Hematopoietic multipotent progenitor cell treated with erythropoietin and hydrocortisone succinate and interleukin-3 and kit ligand, for 17 days (in vitro differentiated cells): ENCODE results near the gene PRICKLE1.
"Not testable (repeated sequence)": the region's sequence is repeated elsewhere in the genome, so short reads cannot be mapped to it uniquely, and the experiment has no call there.

Experiments used
- DNase-seq: peaks from one replicate; pipeline ENCODE4 v3.0.0-alpha.2; 2015; ENCODE audit warnings: low spot score

Gene PRICKLE1

DNA sequence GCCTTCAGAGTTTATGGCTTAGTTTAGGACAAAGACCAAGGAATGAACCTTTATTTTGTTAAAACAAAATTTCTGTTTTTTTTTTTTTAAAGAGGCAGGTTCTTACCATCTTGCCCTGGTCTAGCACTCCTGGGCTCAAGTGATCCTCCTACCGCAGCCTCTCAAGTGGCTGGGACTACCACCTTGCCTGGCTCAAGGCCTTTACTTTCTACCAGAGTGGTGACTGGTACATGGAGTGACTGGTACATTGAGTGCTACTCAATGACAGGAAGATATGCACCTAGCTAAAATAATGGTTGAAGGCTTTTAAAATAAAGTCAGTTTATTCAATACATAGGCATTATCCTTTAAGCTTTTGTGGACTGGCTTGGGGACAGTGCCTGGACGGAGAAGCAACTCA is 32.6 kb downstream of the PRICKLE1 start:
- no peak for DNase-seq

DNA sequence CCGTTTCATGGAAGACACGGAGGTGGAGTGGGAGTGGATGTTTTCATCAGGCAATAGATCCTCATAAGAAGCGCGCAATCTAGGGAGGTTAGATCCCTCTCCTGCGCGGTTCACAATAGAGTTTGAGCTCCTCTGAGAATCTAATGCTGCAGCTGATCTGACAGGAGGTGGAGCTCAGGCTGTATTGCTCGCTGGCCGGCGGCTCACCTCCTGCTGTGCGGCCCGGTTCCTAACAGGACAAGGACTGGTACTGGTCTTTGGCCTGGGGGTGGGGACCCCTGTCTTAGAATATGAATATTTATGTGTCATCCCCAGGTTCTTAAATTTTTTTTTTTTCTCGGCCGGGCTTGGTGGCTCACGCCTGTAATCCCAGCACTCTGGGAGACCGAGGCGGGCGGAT is 36.7 kb downstream of the PRICKLE1 start:
- no peak for DNase-seq

DNA sequence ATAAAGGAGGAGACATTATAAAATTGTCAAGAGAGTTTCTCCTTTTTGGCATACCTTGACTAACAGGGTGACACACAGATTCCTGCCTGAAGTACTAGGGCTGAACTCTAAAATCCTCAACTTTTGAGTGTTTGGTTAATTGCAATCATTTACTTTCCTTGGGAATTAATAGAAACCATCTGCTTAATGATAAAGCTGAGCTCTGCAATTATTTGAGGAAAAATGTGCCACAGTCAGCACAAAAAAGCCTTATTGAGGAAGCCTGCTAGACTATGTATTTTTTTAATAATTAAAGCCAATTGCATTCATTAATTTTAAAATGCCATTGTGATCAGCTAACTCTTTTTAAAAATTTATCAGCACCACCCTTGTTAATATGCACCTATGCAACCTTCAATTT is 38.7 kb downstream of the PRICKLE1 start:
- no peak for DNase-seq

DNA sequence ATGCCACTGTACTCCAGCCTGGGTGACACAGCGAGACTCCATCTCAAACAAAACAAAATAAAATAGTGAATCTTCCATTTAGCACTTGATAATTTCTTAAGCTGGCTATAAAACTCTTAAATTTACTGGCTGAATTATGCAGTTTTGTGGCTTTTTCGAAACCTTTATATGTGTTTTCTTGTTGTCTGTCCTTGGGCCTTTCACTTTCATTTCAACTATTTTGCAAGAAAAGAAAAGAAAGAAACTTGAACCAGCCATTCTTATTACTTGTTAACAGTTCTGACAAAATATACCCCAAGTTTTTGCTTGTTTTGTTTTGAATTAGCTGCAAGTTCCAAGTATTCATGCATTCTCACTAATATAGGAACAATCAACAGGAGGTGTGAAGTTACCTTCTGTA is 42.8 kb downstream of the PRICKLE1 start:
- DNase-seq: no peak

DNA sequence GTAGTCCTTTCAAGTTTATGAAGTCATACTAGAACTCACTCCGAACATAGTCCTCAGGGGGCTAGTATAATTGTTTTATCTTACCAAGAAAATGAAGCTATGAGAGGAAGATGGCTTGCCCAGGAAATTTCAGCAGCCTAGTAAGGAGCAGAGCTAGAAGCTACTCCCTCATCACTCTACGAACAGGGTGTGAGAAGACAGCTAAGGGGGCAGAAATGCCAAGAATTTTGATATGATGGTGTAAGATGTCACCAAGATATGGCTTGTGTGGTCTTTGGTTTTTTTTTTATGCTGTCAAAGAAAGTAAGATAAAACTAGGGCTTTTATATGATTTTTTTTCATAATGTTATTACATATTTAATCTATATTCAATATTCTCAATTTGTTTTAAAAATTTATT is 47.6 kb downstream of the PRICKLE1 start:
- DNase-seq: no peak

DNA sequence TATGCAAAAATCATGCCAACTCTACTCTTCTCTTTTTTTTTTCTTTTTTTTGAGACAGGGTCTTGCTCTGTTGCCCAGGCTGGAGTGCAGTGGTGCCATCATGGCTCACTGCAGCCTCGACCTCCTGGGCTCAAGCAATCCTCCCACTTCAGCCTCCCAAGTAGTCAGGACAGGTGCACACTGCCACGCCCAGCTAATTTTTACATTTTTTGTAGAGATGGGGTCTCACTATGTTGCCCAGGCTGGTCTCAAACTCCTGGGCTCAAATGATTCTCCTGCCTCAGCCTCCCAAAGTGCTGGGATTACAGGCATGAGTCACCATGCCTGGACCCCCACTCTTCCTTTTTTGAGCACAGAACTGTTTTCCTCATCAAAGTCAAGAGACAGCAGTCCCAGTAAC is 48.2 kb downstream of the PRICKLE1 start:
- not testable (repeated sequence) for DNase-seq

DNA sequence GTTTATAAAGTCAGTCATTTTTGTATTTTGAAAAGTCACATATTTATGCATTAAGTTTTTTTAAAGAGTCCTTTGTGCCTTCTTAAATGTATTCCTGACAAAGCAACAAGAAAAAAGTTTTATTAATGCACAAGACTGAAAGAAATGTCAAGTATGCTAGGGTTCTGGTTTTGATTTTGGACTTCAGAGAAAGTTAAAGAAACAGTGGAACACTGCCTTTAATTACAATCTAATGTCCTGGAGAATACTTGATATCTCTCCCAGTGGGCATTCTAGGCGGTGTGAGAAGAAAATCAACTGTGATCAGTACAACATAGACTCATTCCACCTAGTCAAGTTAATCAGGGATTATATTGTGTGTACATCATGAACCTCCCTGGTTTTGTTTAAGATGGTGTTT is 49.9 kb downstream of the PRICKLE1 start:
- DNase-seq: no peak

DNA sequence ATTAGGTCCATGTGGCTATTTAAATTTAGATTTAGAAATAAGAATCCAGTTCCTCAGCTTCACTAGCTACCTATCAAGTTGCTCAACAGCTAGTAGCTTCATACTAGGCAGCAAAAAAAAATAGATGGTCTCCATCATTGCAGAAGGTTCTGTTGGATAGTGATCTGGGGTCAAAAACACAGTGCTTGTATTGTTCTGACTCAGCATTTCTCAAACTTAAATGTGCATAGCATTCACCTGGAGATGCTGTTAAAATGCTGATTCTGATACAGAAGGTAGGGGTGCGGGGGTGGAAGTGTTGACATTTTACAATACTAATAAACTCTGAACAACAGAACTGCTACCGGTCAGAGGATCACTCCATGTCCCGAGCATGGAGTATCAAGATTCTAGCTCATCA is 51.3 kb downstream of the PRICKLE1 start:
- DNase-seq: no peak

DNA sequence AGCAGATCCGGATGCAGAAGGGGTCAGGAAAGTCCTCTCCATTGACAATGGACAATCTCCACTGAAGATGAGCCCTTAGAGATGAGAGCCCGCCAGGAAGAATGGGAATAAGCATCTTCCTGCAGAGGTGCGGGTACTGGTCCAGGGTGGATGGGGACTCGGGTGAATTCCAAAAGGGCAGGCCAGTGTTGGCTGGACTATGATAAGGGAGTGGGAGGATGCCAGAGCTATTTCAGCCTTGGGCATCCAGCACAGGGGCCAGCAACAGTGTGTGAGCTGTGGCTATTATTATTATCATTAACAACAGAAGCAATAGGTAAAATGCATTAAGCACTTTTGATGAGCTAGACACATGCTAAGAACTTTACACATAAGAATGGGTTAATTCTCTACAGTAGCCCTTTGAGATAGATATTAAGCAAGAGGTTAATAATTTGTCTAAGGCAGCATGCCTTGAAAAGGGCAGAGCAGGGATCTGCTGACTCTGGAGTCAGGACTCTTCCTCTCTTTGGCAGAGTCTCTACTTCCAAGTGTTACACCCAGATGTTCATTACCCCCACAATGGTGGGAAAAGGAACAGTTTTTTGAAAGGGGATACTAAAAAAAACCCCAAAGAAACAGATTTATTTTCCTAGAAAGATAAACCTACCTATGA is 55.2 kb downstream of the PRICKLE1 start:
- no peak for DNase-seq

DNA sequence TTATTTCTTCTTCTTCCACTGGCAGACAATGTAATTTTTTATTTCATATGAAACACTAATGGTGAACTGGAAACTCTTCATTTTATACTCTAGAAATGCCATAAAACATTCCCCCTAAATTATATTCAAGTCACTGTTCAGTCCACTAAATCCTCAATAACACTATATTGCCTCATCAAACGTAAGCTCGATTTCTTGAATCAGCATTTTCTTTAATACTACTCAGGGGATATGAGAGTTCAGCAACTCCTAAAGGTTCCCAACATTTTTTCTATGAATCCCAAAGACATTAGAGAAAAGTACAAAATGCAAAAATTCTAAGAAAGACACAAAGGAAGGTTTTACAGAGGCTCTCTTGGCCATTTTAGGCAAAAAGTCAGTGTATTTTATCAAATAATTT is 59.3 kb downstream of the PRICKLE1 start:
- no peak for DNase-seq

DNA sequence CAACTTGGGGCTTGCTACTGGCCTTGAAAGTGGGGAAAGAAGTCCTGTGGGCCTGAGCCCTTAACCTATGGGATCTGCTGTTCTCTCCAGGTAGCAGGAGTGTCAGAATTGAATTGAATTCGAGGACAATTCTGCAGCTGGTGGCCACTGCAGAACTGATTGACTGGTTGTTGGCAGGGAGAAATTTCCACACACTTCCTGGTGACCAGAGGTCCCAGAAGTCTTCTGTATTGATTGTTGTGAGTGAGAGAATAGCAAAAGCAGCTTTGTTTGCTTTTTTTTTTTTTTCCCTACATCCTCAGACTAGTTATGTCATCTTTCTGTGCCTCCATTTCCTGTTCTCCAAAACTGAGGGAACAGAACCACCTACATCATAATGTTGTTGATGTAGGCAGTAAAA is 64.1 kb downstream of the PRICKLE1 start:
- no peak for DNase-seq

DNA sequence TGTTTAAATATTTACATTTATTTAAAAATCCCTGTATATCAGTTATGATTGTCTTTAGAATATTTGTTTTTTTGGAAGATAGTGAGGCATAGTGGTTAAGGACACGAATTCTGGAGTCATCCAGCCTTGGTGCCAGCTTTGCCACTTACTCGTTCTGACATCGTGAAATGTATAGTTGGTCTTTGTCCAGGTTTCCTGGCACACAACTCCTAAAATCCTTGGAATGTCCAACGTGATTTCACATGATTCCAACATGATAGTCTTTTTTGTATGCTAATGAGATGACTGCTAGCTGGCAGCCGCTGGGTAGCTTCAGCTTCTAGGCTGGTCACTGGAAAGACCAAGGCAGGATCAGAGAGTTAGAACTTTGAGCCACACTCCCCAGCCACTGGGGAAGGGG is 64.8 kb downstream of the PRICKLE1 start:
- DNase-seq: no peak

DNA sequence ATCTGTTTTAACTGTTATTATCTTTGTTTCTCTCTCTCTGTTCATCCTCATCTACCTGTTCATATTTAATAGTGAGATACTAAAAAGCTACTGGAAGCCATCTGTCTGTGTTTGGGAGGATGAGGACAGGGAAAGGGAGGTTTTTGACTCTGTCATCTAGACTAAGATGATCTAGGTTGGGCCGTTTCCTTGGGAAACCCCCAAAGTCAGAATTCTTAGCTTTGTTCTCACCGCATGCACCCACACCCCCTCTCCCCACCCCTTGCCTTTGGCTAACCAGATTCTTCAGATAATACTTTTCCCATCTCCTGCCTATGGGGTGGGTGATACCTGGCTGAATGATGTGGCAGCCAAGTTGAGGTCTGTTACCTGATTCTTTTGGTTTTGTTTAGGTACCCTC is 73.0 kb downstream of the PRICKLE1 start:
- DNase-seq: no peak

DNA sequence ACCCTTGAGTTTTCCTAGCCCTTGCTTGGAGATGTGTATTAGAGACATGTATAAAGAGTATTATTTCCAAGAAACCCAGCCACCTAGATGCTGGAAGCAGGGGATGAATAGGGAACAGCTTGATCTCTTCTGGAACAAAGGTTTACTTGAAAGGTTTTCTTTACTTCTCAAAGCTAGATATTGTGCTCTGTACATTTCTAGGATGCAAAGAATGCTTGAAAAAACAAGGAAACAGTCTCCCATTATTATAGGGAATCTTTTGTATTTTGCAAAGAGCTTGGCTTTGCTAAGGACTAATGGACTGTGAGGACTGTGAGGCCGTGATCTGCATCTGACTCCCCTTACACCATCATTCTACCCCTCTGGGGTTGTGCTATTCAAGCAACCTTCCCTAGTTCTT is 77.9 kb downstream of the PRICKLE1 start:
- DNase-seq: no peak

DNA sequence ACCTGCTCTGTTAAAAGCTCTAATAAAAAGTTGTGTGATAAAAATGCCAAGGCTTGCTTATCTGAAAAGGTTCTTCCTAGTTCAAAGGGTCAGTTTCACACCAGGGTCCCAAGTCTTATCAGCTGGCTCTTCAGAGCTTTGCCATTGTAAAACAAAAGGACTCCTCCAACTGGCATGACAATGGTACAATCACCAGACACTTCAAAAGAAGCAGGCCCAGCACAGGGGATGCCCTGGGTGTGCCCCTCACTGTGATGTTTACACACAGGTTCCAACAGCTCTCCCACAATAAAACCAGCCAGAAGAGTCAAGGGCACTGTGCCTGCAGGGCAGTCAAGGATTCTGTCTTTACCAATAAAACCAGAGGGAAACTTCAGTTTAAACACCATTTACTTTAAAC is 78.7 kb downstream of the PRICKLE1 start:
- DNase-seq: no peak

DNA sequence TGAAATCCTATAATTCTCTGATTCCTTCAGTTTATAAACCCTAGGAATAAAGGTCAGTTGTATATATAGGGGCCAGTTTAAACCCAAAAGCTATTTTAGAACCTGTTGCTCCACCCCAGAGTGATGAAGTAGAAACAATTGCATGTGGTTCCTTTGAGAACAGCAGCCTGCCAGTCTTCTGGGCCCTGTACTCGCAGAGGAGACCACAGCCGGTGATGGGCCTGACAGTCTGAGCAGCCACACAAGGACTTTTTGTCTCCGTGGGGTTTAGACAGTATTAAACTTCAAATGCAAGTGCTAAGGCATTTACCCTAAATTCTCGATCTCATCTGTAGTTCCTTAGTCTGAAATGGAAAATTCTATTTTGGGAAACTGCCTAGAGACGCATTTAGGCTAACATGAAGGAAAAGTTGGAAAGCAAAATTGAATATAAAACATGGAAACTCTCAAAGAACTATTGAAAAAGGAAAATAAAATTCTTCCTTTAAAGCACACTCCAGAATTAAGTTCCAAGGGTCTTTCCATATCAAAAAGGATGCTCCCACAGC is 80.6 kb downstream of the PRICKLE1 start:
- no peak for DNase-seq

DNA sequence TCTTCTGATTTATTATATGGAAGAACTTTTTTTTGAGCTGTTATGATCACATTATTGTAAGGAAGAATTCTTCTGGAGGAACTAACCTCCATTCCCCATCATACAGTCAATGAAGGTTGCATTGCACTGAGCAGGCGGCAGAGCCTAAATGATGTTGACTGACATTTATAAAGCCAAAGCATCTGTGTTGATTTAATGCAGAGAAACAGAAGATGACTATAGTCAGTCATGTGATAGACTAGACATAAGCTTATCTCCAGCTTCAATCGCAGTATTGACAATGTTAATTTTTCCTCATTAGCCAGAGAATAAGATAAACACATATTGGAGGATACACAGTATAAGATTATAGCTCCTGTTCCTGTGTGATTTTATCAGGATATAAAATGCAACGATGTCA is 82.0 kb downstream of the PRICKLE1 start:
- DNase-seq: no peak

DNA sequence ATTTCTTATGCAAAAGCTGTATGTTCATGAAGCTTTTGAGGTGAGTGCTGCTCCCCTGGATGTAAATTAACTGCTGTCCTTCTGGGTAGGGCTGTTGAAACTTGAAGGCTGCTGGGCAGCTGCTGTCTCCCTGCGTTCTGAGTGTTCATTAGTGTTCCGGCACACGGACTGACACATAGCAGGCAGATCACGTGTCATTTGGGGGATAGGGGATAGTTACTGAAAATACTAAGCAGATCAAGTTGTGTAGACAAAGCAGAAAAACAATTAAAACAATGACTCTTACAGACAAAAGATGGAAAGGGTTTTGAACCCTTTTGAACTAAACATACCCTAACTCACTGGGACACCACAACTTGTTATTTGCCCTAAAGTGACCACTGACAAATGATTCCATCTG is 82.5 kb downstream of the PRICKLE1 start:
- DNase-seq: no peak

DNA sequence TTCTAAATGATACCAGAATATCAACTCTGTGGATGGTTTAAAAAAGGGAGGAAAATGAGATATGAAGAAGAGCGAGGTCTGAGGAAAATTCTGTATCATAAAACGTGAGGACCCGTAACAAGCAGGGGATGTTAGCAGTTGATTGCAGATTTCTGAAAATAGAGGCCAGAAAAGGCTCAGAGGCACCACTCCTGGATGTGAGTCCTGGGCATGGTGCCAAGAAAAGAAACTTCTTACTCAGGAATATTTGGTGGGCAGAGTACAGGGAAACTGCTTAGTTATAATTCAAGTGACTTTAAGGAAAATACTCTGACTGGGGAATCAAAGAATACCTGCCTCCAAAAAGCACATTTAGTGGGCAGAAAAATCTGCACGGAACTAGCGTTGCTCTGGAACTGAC is 85.5 kb downstream of the PRICKLE1 start:
- no peak for DNase-seq

DNA sequence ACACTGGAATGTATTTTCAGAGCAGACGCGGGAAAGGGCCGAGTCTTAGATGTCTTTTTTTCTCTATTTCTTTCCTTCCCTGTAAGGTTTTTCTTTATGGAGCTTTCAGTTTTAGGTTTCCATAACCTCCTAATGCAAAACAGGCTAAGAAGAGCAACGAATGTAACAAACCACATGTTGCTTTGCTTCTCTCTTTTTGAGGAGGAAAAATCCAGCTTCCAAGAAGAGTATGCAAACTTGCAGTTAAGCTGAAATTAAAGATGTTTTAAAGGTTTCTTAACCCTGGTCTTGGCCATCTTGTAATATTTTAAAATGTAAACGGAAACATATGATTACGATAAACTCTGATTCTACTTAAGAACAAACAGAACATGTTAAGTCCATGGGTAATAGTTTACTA is 86.9 kb downstream of the PRICKLE1 start:
- DNase-seq: no peak

DNA sequence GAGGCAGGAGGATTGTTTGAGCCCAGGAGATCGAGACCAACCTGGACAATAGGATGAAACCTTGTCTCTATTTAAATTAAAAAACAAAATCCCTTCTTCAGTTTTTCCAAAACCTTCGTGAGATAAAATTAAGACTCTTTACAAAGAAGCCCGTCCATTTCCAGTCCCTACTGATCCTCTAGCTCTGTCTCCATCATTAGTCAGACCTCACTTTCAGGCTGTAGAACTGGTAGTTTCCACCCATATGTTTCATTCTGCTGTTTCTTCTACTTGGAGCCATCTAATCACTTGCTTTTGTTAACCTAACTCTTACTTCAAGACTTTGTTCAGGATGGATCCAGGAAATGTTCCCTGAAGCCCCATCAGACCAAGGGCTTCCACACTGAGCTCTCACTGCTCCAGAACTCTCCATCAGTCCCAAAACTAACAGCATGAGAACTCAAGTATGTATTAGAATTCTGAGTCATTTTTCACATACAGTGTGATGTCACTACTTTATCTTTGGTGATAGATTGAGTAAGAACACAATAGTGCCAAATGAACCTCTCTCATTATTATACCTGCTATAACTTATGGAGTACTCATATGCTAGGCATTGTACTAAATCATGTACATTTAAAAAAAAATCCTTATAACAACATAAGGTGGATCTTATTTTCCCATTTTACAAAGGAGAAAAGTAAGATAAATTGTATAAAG is 90.8 kb downstream of the PRICKLE1 start:
- no peak for DNase-seq

DNA sequence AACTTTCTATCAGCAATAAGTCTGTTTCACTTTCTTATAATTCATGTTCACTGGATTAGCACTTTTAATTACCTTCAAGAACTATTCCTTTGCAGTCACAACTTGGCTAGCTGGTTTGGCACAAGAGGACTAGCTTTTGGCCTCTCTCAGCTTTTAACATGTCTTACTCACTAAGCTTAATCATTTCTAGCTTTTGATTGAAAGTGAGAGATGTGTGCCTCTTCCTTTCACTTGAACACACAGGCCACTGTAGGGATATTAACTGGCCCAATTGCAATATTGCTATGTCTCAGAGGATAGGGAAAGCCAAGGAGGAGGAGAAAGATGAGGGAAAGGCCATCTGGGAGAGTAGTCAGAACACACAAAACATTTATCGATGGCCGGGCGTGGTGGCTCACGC is 92.7 kb downstream of the PRICKLE1 start:
- no peak for DNase-seq

DNA sequence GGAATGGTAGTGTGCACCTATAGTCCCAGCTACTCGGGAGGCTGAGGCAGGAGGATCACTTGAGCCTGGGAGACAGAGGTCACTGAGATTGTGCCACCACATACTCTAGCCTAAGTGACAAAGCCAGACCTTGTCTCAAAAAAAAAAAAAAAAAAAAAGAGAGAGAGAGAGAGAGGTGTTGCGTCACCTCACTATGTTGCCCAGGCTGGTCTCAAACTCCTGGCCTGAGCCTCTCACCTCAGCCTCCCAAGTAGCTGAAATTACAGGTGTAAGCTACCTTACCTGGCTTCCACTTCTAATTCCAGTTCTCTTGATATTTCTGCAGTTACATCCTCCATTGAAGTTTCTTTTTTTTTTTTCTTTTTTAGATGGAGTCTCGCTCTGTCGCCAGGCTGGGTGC is 94.3 kb downstream of the PRICKLE1 start:
- DNase-seq: no peak

DNA sequence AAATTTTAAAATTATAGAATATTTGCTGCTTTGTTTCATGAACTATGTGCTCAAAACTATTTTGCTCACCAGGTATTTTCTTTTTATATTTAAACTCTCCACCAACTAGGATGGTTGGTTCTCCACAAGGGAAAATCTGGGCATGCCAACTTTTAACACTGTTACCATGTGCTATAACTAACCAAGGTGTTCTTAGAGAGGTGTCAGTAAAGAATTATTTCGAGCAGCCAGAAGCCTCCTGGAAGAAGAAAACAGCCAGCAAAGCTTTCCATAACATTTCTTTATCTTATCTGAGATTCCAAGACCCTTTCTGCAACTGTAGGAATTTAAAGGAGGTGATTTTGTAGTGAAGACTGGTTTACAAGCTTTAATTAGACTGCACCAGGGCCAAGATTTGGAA is 97.3 kb downstream of the PRICKLE1 start:
- no peak for DNase-seq
